ENCODE data around the gene FYB2. TPM values are rescaled to one million over a fixed set of nuclear protein-coding genes. Genes with fewer than 3 reads are reported as not detected.

The FYB2 gene
- total and polyA plus RNA-seq, 2 experiments from 2014 or later = 0.45 to 0.48 TPM

DNA sequence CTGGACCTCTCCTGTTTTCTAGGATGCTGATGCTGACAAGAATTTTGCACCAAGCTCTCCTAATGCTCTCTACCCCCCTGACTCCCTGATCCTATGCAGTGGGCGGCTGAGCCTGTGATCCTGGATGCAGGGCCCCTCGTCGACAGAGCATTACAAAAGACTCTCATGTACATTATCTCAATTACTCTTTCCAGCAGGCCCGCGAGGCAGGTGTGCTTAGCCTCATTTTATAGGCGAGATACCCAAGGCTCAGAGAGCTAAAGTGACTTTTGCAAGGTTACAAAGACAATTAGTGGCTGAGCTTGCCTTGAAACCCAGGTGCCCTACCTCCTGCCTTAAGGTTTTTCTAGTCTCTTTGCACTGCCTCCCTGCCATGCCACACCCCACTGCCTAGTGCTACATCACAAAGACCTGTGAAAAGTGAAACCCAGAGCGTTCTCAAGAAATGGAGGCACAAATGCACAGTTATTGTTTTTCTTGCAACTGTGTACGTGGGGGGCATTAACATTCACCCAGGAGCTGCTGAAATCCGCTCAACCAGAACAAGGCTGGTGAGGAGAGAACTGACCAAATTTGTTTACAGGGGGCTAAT is 25.4 kb upstream of the FYB2 start:
- no peak for TF ChIP-seq CTCF (IDR thresholded peaks at IDR 0.05; ENCODE audit: low read depth, low read length)
- no peaks in the 10 kb centered on the region for H3K27me3 ChIP-seq
- H3K27ac ChIP-seq = no peak overlapping the region
- DNase-seq (ENCODE audit: low read depth in 1 of 2, low spot score in 1 of 2) = peak in 1 of 2 donors; percentile 35
- H3K36me3 ChIP-seq = no peaks in the 10 kb centered on the region
- no peak overlapping the region for H3K4me3 ChIP-seq
- H3K9me3 ChIP-seq (ENCODE audit: low read depth) = no peaks in the 10 kb centered on the region
- peaks cover 11% of the 10 kb centered on the region for H3K4me1 ChIP-seq (ENCODE audit: low read depth)

- Histone ChIP-seq H3K4me3 (no peak overlapping the region), H3K9me3 (ENCODE audit: low read depth) (no peaks in the 10 kb centered on the region), H3K36me3 (no peaks in the 10 kb centered on the region), H3K27ac (no peak overlapping the region), H3K4me1 (ENCODE audit: low read depth) (peaks cover 11% of the 10 kb centered on the region), H3K27me3 (no peaks in the 10 kb centered on the region)
- no peak for TF ChIP-seq CTCF (IDR thresholded peaks at IDR 0.05; ENCODE audit: low read depth, low read length)
- DNase-seq (ENCODE audit: low read depth in 1 of 2, low spot score in 1 of 2) = no peak
These were observed 24.3 kb upstream of the FYB2 start for GRCh38 chr1:56843544-56843943.

- Histone ChIP-seq H3K9me3 (ENCODE audit: low read depth) (no peaks in the 10 kb centered on the region), H3K4me3 (no peak overlapping the region), H3K4me1 (ENCODE audit: low read depth) (no peaks in the 10 kb centered on the region), H3K27ac (no peak overlapping the region), H3K27me3 (no peaks in the 10 kb centered on the region), H3K36me3 (no peaks in the 10 kb centered on the region)
- TF ChIP-seq CTCF (IDR thresholded peaks at IDR 0.05; ENCODE audit: low read depth, low read length) = no peak
- DNase-seq (ENCODE audit: low read depth in 1 of 2, low spot score in 1 of 2) = peak in 1 of 2 donors; percentile 26
These were observed 19.6 kb upstream of the FYB2 start for GRCh38 chr1:56838759-56839158.

GRCh38 chr1:56837244-56837939 is 18.2 kb upstream of the FYB2 start:
- no peak for DNase-seq (ENCODE audit: low read depth in 1 of 2, low spot score in 1 of 2)
- no peaks in the 10 kb centered on the region for H3K36me3 ChIP-seq
- no peak overlapping the region for H3K27ac ChIP-seq
- TF ChIP-seq CTCF (IDR thresholded peaks at IDR 0.05; ENCODE audit: low read depth, low read length) = no peak
- H3K9me3 ChIP-seq (ENCODE audit: low read depth) = no peaks in the 10 kb centered on the region
- no peaks in the 10 kb centered on the region for H3K27me3 ChIP-seq
- H3K4me3 ChIP-seq = no peak overlapping the region
- H3K4me1 ChIP-seq (ENCODE audit: low read depth) = peaks cover under 1% of the 10 kb centered on the region

DNA sequence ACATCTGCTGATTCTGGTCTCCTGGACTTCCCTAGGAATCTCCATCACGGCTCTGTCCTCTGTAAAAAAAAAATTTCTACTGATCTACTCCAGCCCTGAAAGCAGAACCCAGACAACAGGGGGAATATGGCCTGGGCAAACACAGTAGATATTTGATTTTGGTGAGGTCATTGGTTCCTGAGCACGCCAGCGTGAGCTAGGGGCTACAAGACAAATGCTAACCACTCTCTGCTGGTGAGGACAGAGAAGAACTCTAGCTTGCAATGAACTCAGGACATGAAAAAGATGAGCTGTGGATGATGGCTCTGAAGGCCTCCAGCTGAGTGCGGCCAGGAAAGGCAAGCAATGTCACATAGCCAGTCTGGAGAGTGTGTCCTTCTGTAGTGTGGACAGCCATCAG is 17.2 kb upstream of the FYB2 start:
- Histone ChIP-seq H3K36me3 (no peaks in the 10 kb centered on the region), H3K27ac (no peak overlapping the region), H3K27me3 (no peaks in the 10 kb centered on the region), H3K9me3 (ENCODE audit: low read depth) (no peaks in the 10 kb centered on the region), H3K4me1 (ENCODE audit: low read depth) (peaks cover 5% of the 10 kb centered on the region), H3K4me3 (no peak overlapping the region)
- DNase-seq (ENCODE audit: low read depth in 1 of 2, low spot score in 1 of 2) = no peak
- TF ChIP-seq CTCF (IDR thresholded peaks at IDR 0.05; ENCODE audit: low read depth, low read length) = no peak

Measured in cardiac muscle cell (in vitro differentiated cells and primary cell).